HG03175 (cell line): ENCODE data around the gene RBM38.
"Not testable (repeated sequence)": the region's sequence is repeated elsewhere in the genome, so short reads cannot be mapped to it uniquely, and the experiment has no call there.

Source experiments
- ATAC-seq: cut with Tn5 transposase; IDR thresholded peaks from one replicate; pipeline ENCODE4 v1.9.1; 2021; ENCODE audit warnings: mild to moderate bottlenecking, moderate library complexity; ENCODE audit not compliant: unreplicated experiment

RBM38 gene

GRCh38 chr20:57416296-57417022 is 25.3 kb downstream of the RBM38 start:
- ATAC-seq, result no peak

GRCh38 chr20:57417051-57417689 is 26.0 kb downstream of the RBM38 start:
- ATAC-seq, result no peak

GRCh38 chr20:57417830-57418780 is 26.9 kb downstream of the RBM38 start:
- ATAC-seq, result no peak

- not testable (repeated sequence) for ATAC-seq
Observed at GRCh38 chr20:57419479-57419878, 28.3 kb downstream of the RBM38 start.

GRCh38 chr20:57420571-57421252 is 29.5 kb downstream of the RBM38 start:
- no peak for ATAC-seq

- ATAC-seq, result no peak
Observed at GRCh38 chr20:57421253-57422220, 30.3 kb downstream of the RBM38 start.

- ATAC-seq, result no peak
Observed at GRCh38 chr20:57422254-57422653, 31.1 kb downstream of the RBM38 start.

- ATAC-seq, result no peak
Observed at GRCh38 chr20:57425150-57426013, 34.2 kb downstream of the RBM38 start.

GRCh38 chr20:57426271-57426689 is 35.1 kb downstream of the RBM38 start:
- ATAC-seq, result no peak

- ATAC-seq, result no peak
Observed at GRCh38 chr20:57426831-57427230, 35.6 kb downstream of the RBM38 start.

GRCh38 chr20:57428324-57429158 is 37.3 kb downstream of the RBM38 start:
- ATAC-seq, result no peak

GRCh38 chr20:57429159-57429496 is 37.9 kb downstream of the RBM38 start:
- no peak for ATAC-seq

GRCh38 chr20:57429580-57430200 is 38.5 kb downstream of the RBM38 start:
- ATAC-seq, result no peak

GRCh38 chr20:57430201-57430596 is 39.0 kb downstream of the RBM38 start:
- not testable (repeated sequence) for ATAC-seq

- no peak for ATAC-seq
Observed at GRCh38 chr20:57431539-57431835, 40.3 kb downstream of the RBM38 start.

GRCh38 chr20:57432480-57432861 is 41.3 kb downstream of the RBM38 start:
- ATAC-seq, result no peak

- ATAC-seq, result peak; percentile 93
Observed at GRCh38 chr20:57432862-57433491, 41.8 kb downstream of the RBM38 start.
